ENCODE measurements around the gene FAM222B.
"Not testable (repeated sequence)": the region's sequence is repeated elsewhere in the genome, so short reads cannot be mapped to it uniquely, and the experiment has no call there.

FAM222B gene

DNA sequence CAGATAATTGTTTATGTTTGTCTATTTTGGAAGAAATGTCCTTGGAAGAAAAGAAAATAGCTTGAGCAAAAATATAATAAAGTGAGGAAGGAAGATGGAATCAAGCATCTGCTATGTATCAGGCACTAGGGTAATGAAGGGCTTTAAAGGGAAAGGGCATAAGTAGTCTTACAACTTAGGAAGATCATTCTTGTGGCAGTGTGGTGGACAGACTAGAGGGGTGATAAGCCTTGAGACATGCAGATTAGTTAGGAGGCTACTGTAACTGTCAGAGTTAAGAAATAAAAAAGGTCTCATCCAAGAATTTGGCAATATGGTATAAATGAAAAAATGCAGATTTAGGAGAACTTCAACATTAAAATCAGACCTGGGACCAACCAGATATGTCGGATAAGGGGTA lies 14.9 kb downstream of the FAM222B start:
- Mint-ChIP-seq H3K36me3 (peaks cover 10% of the 10 kb centered on the region), H3K27ac (no peak overlapping the region), H3K4me3 (no peak overlapping the region), H3K4me1 (peaks cover 24% of the 10 kb centered on the region), H3K27me3 (no peaks in the 10 kb centered on the region), H3K9me3 (no peaks in the 10 kb centered on the region)

DNA sequence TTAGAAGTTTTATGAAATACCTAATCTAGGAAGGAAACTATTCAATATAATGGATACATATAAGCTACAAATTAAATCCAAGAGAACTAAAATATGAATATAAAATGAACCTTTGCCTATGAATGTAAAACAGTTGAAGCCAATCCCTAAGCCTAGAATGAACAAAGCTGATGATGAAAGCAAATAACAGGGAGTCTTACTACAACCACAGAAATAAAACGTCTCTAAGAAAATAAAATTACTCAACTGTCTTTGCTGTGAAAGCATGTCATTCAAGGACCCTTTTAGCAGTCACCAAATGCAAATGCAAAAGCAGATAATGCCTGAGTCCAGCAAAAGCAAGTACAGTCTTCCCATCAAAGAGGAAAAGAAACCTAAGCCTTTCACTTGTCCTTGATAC lies 23.0 kb downstream of the FAM222B start:
- Mint-ChIP-seq H3K4me1 (peaks cover 33% of the 10 kb centered on the region), H3K9me3 (no peaks in the 10 kb centered on the region), H3K27ac (no peak overlapping the region), H3K27me3 (no peaks in the 10 kb centered on the region), H3K4me3 (no peak overlapping the region), H3K36me3 (no peaks in the 10 kb centered on the region)

DNA sequence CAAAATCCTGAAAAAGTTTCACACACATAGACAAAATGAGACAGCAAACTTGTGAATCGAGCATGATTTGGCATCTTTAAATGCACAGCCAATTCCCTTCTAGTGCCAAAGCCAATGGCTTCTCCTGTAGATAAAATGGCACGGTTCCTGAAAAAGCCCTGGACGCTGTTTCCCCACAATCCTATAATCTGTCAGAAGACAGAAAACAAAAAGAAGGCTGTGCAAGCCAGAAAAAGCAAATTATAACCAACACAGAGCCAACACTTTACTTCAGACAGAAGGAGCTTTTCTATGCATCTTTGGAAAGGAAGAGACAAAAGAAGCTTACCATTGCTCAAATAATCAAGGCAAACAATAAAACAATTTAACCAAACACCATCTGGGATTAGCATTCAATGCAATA lies 23.8 kb downstream of the FAM222B start:
- no peaks in the 10 kb centered on the region for H3K36me3 Mint-ChIP-seq
- peaks cover 30% of the 10 kb centered on the region for H3K4me1 Mint-ChIP-seq
- no peak overlapping the region for H3K4me3 Mint-ChIP-seq

DNA sequence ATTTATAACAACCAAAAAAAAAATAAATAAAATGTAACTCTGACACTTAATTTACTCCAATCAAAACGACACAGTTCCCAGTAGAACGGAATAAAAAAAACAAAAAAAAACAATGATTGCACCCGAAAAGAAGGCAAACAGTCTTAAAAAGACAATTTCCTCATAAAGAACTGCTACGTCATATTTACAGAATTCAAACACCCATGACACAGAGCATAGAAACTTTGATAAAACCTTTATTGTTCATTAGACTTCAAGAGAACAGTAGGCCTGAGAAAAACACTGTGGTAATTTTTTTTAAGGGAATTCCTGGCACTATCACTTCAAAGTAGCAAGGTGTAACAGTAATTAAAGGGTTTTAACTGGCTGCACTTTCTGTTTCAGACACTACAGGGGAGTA lies 26.1 kb downstream of the FAM222B start:
- peaks cover 33% of the 10 kb centered on the region for H3K4me1 Mint-ChIP-seq
- H3K27me3 Mint-ChIP-seq = no peaks in the 10 kb centered on the region
- no peak overlapping the region for H3K27ac Mint-ChIP-seq
- no peaks in the 10 kb centered on the region for H3K9me3 Mint-ChIP-seq
- H3K36me3 Mint-ChIP-seq = no peaks in the 10 kb centered on the region
- no peak overlapping the region for H3K4me3 Mint-ChIP-seq

More for the DNA sequence above, 23.8 kb downstream of the FAM222B start:
- Mint-ChIP-seq H3K27me3 (no peaks in the 10 kb centered on the region), H3K27ac (peak overlapping the region; percentile 68), H3K9me3 (no peaks in the 10 kb centered on the region)

GRCh38 chr17:28812748-28813377 lies 29.7 kb downstream of the FAM222B start:
- no peaks in the 10 kb centered on the region for H3K36me3 Mint-ChIP-seq
- H3K4me1 Mint-ChIP-seq = peaks cover 46% of the 10 kb centered on the region
- no peaks in the 10 kb centered on the region for H3K9me3 Mint-ChIP-seq
- no peaks in the 10 kb centered on the region for H3K27me3 Mint-ChIP-seq
- H3K4me3 Mint-ChIP-seq = peak overlapping the region; percentile 91
- H3K27ac Mint-ChIP-seq = peak overlapping the region; percentile 93

DNA sequence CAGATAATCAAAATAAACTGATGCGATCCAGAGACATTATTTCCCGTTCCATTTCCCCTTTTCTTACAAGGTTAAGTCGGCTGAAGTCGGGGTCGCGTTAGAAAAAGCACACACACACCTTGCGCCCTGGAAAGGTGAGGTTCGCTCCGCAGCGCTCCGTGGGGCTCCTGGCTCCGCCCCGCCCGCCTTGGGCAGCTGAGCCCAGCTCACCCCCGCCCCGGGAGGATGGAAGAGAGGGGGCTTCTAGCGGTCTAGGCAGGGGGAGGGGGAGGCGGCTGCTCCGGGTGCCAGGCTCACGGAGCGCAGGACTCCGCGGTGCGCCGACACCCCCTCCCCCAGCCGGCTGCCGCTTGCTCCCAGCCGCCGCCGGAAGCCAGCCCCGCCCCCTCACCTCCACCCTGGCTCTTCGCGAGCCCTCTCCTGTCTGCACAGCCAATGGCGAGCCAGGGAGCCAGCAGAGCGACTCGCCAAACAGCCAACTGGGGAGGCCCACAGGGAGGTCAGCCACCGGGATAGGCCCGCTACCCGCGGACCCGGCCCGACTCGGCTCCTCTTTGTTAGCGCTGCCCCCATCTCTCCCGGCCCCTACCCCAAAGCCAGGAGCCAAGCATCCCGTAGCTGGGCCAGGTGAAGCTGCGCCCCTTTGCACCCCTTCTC lies 30.4 kb downstream of the FAM222B start:
- Mint-ChIP-seq H3K36me3 (no peaks in the 10 kb centered on the region), H3K27ac (peak overlapping the region; percentile 93), H3K9me3 (no peaks in the 10 kb centered on the region), H3K27me3 (no peaks in the 10 kb centered on the region), H3K4me3 (peak overlapping the region; percentile 91), H3K4me1 (peaks cover 50% of the 10 kb centered on the region)

GRCh38 chr17:28811651-28812090 lies 30.9 kb downstream of the FAM222B start:
- peak overlapping the region; percentile 91 for H3K4me3 Mint-ChIP-seq
- H3K36me3 Mint-ChIP-seq = no peaks in the 10 kb centered on the region
- H3K27ac Mint-ChIP-seq = peak overlapping the region; percentile 87
- peaks cover 48% of the 10 kb centered on the region for H3K4me1 Mint-ChIP-seq
- H3K27me3 Mint-ChIP-seq = no peaks in the 10 kb centered on the region
- H3K9me3 Mint-ChIP-seq = no peaks in the 10 kb centered on the region

DNA sequence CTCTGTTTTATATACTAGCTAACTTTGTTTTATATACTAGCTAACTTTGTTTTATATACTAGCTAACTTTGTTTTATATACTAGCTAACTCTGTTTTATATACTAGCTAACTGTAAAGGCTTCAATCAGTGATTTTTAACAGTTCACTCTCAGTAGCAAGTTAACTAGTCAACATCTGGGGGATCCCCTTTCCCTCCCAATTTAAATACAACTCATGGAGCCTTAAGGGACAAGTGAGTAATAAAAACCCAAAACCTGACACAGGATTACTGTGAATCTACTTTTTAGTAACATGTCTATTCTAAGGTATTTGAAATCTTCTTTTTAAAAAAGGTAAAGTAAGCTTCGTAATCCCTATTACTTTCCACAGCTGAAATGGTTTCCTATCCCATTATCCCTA lies 32.2 kb downstream of the FAM222B start:
- Mint-ChIP-seq H3K27ac (peak overlapping the region; percentile 88), H3K36me3 (peaks cover 3% of the 10 kb centered on the region), H3K4me3 (peak overlapping the region; percentile 91), H3K27me3 (no peaks in the 10 kb centered on the region), H3K4me1 (peaks cover 49% of the 10 kb centered on the region), H3K9me3 (no peaks in the 10 kb centered on the region)

GRCh38 chr17:28807925-28808634 lies 34.5 kb downstream of the FAM222B start:
- H3K9me3 Mint-ChIP-seq = no peaks in the 10 kb centered on the region
- H3K27ac Mint-ChIP-seq = peak overlapping the region; percentile 90
- peaks cover 50% of the 10 kb centered on the region for H3K4me1 Mint-ChIP-seq
- H3K36me3 Mint-ChIP-seq = peaks cover 5% of the 10 kb centered on the region
- no peaks in the 10 kb centered on the region for H3K27me3 Mint-ChIP-seq
- H3K4me3 Mint-ChIP-seq = peak overlapping the region; percentile 16

GRCh38 chr17:28796062-28796461 lies 46.5 kb downstream of the FAM222B start:
- H3K36me3 Mint-ChIP-seq = peaks cover 4% of the 10 kb centered on the region
- H3K9me3 Mint-ChIP-seq = no peaks in the 10 kb centered on the region
- H3K27ac Mint-ChIP-seq = no peak overlapping the region
- H3K4me3 Mint-ChIP-seq = no peak overlapping the region
- no peaks in the 10 kb centered on the region for H3K27me3 Mint-ChIP-seq
- H3K4me1 Mint-ChIP-seq = peaks cover 28% of the 10 kb centered on the region

- not testable (repeated sequence) for H3K27me3 Mint-ChIP-seq, H3K36me3 Mint-ChIP-seq, H3K4me3 Mint-ChIP-seq, H3K27ac Mint-ChIP-seq, H3K9me3 Mint-ChIP-seq
- peaks cover 35% of the 10 kb centered on the region for H3K4me1 Mint-ChIP-seq
These were observed 47.6 kb downstream of the FAM222B start for GRCh38 chr17:28794846-28795441.

GRCh38 chr17:28792877-28793661 lies 49.5 kb downstream of the FAM222B start:
- Mint-ChIP-seq H3K27ac (peak overlapping the region; percentile 59), H3K4me1 (peaks cover 44% of the 10 kb centered on the region), H3K36me3 (peaks cover 4% of the 10 kb centered on the region), H3K27me3 (no peaks in the 10 kb centered on the region), H3K4me3 (no peak overlapping the region), H3K9me3 (no peaks in the 10 kb centered on the region)

GRCh38 chr17:28788100-28788499 lies 54.5 kb downstream of the FAM222B start:
- Mint-ChIP-seq H3K4me3 (no peak overlapping the region), H3K27me3 (no peaks in the 10 kb centered on the region), H3K36me3 (no peaks in the 10 kb centered on the region), H3K4me1 (peaks cover 25% of the 10 kb centered on the region), H3K9me3 (no peaks in the 10 kb centered on the region), H3K27ac (no peak overlapping the region)

GRCh38 chr17:28783161-28783560 lies 59.4 kb downstream of the FAM222B start:
- peaks cover 11% of the 10 kb centered on the region for H3K36me3 Mint-ChIP-seq
- no peak overlapping the region for H3K27ac Mint-ChIP-seq
- no peak overlapping the region for H3K4me3 Mint-ChIP-seq
- H3K27me3 Mint-ChIP-seq = no peaks in the 10 kb centered on the region
- H3K4me1 Mint-ChIP-seq = peaks cover 24% of the 10 kb centered on the region
- no peaks in the 10 kb centered on the region for H3K9me3 Mint-ChIP-seq

DNA sequence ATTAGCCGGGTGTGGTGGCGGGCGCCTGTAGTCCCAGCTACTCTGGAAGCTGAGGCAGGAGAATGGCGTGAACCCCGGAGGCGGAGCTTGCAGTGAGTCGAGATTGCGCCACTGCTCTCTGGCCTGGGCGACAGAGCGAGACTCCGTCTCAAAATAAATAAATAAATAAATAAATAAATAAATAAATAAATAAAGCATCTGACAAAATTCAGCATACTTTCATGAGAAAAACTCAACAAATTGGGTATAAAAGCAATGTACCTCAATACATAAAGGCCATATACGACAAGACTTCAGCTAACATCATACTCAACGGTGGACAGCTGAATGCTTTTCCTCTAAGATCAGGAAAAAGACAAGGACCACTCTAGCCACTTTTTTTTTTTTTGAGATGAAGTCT lies 63.0 kb downstream of the FAM222B start:
- H3K27ac Mint-ChIP-seq, H3K27me3 Mint-ChIP-seq, H3K4me3 Mint-ChIP-seq, H3K9me3 Mint-ChIP-seq: not testable (repeated sequence)
- Mint-ChIP-seq H3K36me3 (peaks cover 11% of the 10 kb centered on the region), H3K4me1 (peaks cover 42% of the 10 kb centered on the region)

Measured in activated naive CD4-positive, alpha-beta T cell treated with anti-CD3 and anti-CD28 coated beads, Interleukin-2, amount 50 U/mL, for 24 hours (primary cell).